Mucosa of stomach (tissue), 1 donor: ENCODE data around the gene C2CD5.

Experiments used
- H3K27me3 ChIP-seq: one replicate; pipeline ENCODE4 v1.7.0; 2013; ENCODE audit warnings: mild to moderate bottlenecking, low read length; ENCODE audit not compliant: control insufficient read depth, insufficient read depth
- H3K36me3 ChIP-seq: one replicate; pipeline ENCODE4 v1.7.0; 2013; ENCODE audit warnings: low read length; ENCODE audit not compliant: control insufficient read depth, insufficient read depth
- H3K4me1 ChIP-seq: one replicate; pipeline ENCODE4 v1.7.0; 2013; ENCODE audit warnings: mild to moderate bottlenecking, low read length; ENCODE audit not compliant: control insufficient read depth, insufficient read depth
- H3K4me3 ChIP-seq: one replicate; pipeline ENCODE4 v1.7.0; 2013; ENCODE audit warnings: low read length
- H3K9ac ChIP-seq: one replicate; pipeline ENCODE4 v1.7.0; 2013; ENCODE audit warnings: mild to moderate bottlenecking, low read length, moderate library complexity
- H3K9me3 ChIP-seq: one replicate; pipeline ENCODE4 v1.7.0; 2013; ENCODE audit warnings: mild to moderate bottlenecking, low read length, moderate library complexity; ENCODE audit not compliant: control insufficient read depth
- donor health status: Pancreatic carcinoma.

C2CD5 gene

DNA sequence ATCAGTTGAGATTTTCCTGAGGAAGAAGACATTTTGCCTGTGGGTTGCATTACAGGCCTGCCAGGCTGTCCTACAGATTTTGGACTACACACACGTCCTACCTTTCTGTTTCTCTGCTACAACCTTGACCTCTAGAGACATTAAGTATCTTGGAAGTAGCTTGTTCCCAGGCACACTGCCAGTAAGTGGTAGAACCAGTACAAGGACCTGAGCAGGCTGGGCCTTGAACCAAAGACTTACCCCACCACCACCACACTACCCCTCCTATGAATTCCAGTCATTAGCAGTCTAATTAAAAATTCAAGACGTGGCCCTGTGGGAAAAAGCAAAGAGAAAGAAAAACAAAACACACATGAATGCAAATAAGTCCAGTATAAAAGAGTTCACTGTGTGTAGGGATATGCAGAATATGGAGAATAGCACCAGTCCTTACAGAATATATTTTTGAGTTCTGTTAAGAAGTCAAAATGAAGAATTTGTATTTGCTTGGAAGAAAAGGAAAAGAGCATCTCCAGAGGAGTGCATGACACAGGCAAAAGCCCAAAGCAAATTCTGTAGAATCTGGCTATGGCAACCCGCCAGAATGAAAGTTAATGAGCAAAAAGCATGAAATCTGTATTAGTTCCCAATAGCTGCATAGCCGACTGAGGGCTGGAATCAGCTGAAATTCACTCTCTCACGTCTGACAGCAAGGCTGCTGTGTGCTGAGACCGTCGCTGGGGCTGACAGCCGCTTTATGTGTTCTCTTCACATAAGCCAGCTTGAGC, 135.5 kb downstream of the C2CD5 start:
- Histone ChIP-seq H3K9me3 (no peaks in the 10 kb centered on the region), H3K27me3 (no peaks in the 10 kb centered on the region), H3K4me3 (no peak overlapping the region), H3K4me1 (no peaks in the 10 kb centered on the region), H3K9ac (no peak overlapping the region), H3K36me3 (no peaks in the 10 kb centered on the region)

DNA sequence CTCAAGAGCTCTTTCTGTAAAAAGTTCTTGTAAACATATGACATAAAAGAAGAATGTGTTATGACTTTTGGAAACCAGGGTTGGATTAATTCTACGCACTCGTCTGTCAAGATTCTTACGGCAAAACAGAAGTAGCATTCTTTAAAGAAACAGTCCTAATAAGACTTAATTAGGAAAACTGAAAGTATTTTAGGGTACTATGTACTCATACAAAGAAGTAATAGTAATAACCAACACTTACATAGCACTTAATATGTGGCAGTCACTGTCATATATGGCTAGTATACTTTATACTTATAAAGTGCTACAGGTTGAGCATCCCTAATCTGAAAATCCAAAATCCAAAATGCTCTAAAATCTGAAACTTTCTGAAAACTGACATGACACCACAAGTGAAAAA, 136.9 kb downstream of the C2CD5 start:
- H3K4me1 ChIP-seq, result no peaks in the 10 kb centered on the region

DNA sequence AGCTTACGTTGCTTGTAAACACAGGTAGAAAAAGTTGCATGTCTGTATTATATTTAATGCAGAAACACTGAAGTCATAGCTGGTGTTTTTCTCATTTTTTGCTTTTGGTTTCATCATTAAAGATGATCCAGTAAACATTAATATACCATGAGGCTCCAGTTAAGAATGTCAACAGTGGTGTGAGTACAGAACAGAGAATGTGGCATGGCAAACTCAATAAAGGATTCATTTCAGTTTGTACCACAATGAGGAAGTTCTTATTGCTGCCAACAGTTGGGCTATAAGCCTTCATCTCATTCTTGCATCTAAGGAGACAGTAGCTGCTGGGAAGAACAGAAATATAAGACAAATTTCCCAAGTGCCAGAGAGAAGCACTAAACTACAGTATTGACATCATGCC, 137.7 kb downstream of the C2CD5 start:
- Histone ChIP-seq H3K36me3 (no peaks in the 10 kb centered on the region), H3K4me1 (no peaks in the 10 kb centered on the region), H3K9ac (no peak overlapping the region), H3K27me3 (no peaks in the 10 kb centered on the region), H3K9me3 (no peaks in the 10 kb centered on the region), H3K4me3 (no peak overlapping the region)

More for the DNA sequence above, 136.9 kb downstream of the C2CD5 start:
- Histone ChIP-seq H3K27me3 (no peaks in the 10 kb centered on the region), H3K9ac (no peak overlapping the region), H3K4me3 (no peak overlapping the region), H3K9me3 (no peaks in the 10 kb centered on the region), H3K36me3 (no peaks in the 10 kb centered on the region)

DNA sequence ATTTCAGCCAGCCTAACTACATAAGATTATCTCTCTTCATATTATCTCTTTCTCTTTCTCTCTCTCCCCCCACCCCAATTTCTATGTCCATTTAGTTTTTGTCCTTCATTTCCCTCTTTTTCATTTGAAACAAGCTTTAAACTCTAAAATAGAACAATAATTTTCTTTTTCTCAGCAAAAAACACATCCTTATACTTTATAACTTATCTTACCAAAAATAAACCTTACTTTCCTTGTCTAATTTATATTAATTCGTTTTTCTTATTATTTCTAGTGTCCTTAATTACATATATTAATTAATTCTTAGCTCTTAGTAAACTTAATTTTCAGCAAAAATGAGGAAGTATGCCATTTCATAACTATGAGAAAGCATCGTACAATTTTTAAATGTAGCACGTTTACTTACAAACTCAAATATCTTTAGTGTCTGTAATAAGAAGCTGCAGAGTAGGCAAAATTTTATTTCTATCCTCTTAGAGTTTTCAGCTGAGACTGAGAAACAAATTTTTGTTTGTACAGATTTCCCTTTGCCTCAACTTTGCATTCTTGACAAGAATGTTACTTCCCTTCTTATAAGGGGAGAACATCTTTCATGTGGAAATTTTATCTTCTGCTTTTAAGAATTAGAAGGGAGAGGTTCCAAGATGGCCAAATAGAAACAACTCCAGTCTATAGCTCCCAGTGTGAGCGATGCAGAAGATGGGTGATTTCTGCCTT, 144.7 kb downstream of the C2CD5 start:
- Histone ChIP-seq H3K36me3 (no peaks in the 10 kb centered on the region), H3K4me1 (no peaks in the 10 kb centered on the region), H3K4me3 (no peak overlapping the region), H3K27me3 (no peaks in the 10 kb centered on the region), H3K9ac (no peak overlapping the region), H3K9me3 (no peaks in the 10 kb centered on the region)
